Keratinocyte (primary cell): ENCODE data around the gene RBFOX2. TPM values are rescaled to one million over a fixed set of nuclear protein-coding genes. Genes with fewer than 3 reads are reported as not detected.

Experiments
- DNase-seq: peaks from one replicate; pipeline ENCODE4 v3.0.0-alpha.2; 2011; ENCODE audit warnings: low read depth, missing footprints, low spot score
- FAIRE-seq: peaks from 2 replicates; lab custom pipeline; 2011; peaks lifted over from hg19 to GRCh38; lab: Jason Lieb, UNC
- H2AFZ ChIP-seq: 2 replicates; pipeline ENCODE4 v1.6.0; 2012; ENCODE audit warnings: low read length, control low read depth, inconsistent platforms; ENCODE audit not compliant: control insufficient read depth
- H3K27ac ChIP-seq: 2 replicates; pipeline ENCODE4 v1.5.1; 2011; ENCODE audit warnings: low read length; ENCODE audit not compliant: control insufficient read depth, insufficient read depth
- H3K27me3 ChIP-seq: 3 replicates; pipeline ENCODE4 v1.6.0; 2011; ENCODE audit warnings: low read length; ENCODE audit not compliant: control insufficient read depth, insufficient read depth; ENCODE audit errors: extremely low read depth
- H3K36me3 ChIP-seq, 2 experiments: 2 replicates in 1 of 2; 3 replicates in 1 of 2; pipeline ENCODE4 v1.5.1; 2011; ENCODE audit warnings: low read length in 2 of 2, mild to moderate bottlenecking in 1 of 2; ENCODE audit not compliant: control insufficient read depth in 2 of 2, insufficient read depth in 2 of 2; ENCODE audit errors: extremely low read depth in 1 of 2
- H3K4me1 ChIP-seq: 3 replicates; pipeline ENCODE4 v1.5.1; 2011; ENCODE audit warnings: low read length; ENCODE audit not compliant: control insufficient read depth, insufficient read depth; ENCODE audit errors: extremely low read depth
- H3K4me2 ChIP-seq: 3 replicates; pipeline ENCODE4 v1.6.0; 2011; ENCODE audit warnings: low read depth, low read length; ENCODE audit not compliant: control insufficient read depth, insufficient read depth; ENCODE audit errors: extremely low read depth
- H3K4me3 ChIP-seq, 3 experiments: fragments of 200-600 bp in 1 of 3; sonication (generic) in 1 of 3; 2 replicates in 2 of 3; 3 replicates in 1 of 3; pipeline ENCODE4 v1.5.1; 2011 to 2016; ENCODE audit warnings: low read length in 3 of 3, mild to moderate bottlenecking in 3 of 3, control low read depth in 2 of 3, inconsistent platforms in 1 of 3, low read depth in 1 of 3, mixed read lengths in 1 of 3, mixed run types in 1 of 3, moderate library complexity in 1 of 3; ENCODE audit not compliant: control insufficient read depth in 2 of 3, insufficient read depth in 2 of 3; ENCODE audit errors: extremely low read depth in 1 of 3
- H3K79me2 ChIP-seq: 2 replicates; pipeline ENCODE4 v1.6.0; 2012; ENCODE audit warnings: low read length; ENCODE audit not compliant: control insufficient read depth, insufficient read depth
- H3K9ac ChIP-seq: 3 replicates; pipeline ENCODE4 v1.6.0; 2011; ENCODE audit warnings: low read length; ENCODE audit not compliant: control insufficient read depth, insufficient read depth; ENCODE audit errors: extremely low read depth
- H3K9me1 ChIP-seq: 3 replicates; pipeline ENCODE4 v1.6.0; 2011; ENCODE audit warnings: low read length; ENCODE audit not compliant: control insufficient read depth, insufficient read depth; ENCODE audit errors: extremely low read depth
- H3K9me3 ChIP-seq: 2 replicates; pipeline ENCODE4 v1.5.1; 2012; ENCODE audit warnings: low read depth, low read length; ENCODE audit not compliant: control insufficient read depth
- H4K20me1 ChIP-seq: 3 replicates; pipeline ENCODE4 v1.6.0; 2011; ENCODE audit warnings: low read length; ENCODE audit not compliant: control insufficient read depth, insufficient read depth; ENCODE audit errors: extremely low read depth
- CTCF ChIP-seq, 3 experiments: IDR thresholded peaks in 1 of 3; conservative IDR thresholded peaks in 1 of 3; optimal IDR thresholded peaks in 1 of 3; 2 replicates in 2 of 3; 3 replicates in 1 of 3; pipeline versions ENCODE3 to v1.5.1; 2011; ENCODE audit warnings: low read length in 3 of 3, mild to moderate bottlenecking in 3 of 3, moderate library complexity in 2 of 3, control low read depth in 1 of 3, inconsistent platforms in 1 of 3; ENCODE audit not compliant: insufficient read depth in 2 of 3; ENCODE audit errors: extremely low read depth in 1 of 3
- EZH2 ChIP-seq: IDR thresholded peaks from one replicate; pipeline ENCODE4 v1.6.1; 2012; ENCODE audit warnings: inconsistent platforms, mild to moderate bottlenecking, low read length, moderate library complexity
- dilution Hi-C: fragments of 300-500 bp; cut with MboI; formaldehyde crosslinking; loops from one replicate; pipeline ENCODE4 v1.7.0; 2020; ENCODE audit warnings: low sequenced_read_pairs; ENCODE audit not compliant: extremely low pct_ligation_motif_present
- polyA plus RNA-seq, 5 experiments: library from polyadenylated mRNA; depleted of rRNA in 3 of 5; stranded (reverse) in 3 of 5; stranded (forward) in 1 of 5; unstranded in 1 of 5; fragments of >200 nt; gene quantifications; 1 replicate in 1 of 5; 2 replicates in 3 of 5; 3 replicates in 1 of 5; pipeline versions ENCODE4 v1.2.1 to v1.2.3, GENCODE V29; 2011 to 2012; ENCODE audit warnings: missing spikeins in 2 of 5, low read depth in 1 of 5, low replicate concordance in 1 of 5

Gene RBFOX2
- polyA plus RNA-seq, 1 donor (not counting 4 experiments of a cell fraction or from before 2014, with no cell fraction given), result 118 TPM

- Histone ChIP-seq H3K4me1 (peaks cover 6% of the 10 kb centered on the region), H2AFZ (no peak overlapping the region), H3K9me3 (no peaks in the 10 kb centered on the region), H3K4me2 (no peak overlapping the region), H3K4me3 (no peak overlapping the region), H4K20me1 (no peaks in the 10 kb centered on the region), H3K27me3 (no peaks in the 10 kb centered on the region), H3K36me3 (no peaks in the 10 kb centered on the region), H3K9ac (no peak overlapping the region), H3K79me2 (peaks cover 27% of the 10 kb centered on the region), H3K9me1 (no peaks in the 10 kb centered on the region), H3K27ac (no peak overlapping the region)
- FAIRE-seq, result peak; percentile 71
- dilution Hi-C loops, result no loop called here
- peak; percentile 58 to 68 (median 61) for TF ChIP-seq CTCF (optimal IDR thresholded peaks at IDR 0.05 in 1 of 3, IDR thresholded peaks at IDR 0.05 in 1 of 3, conservative IDR thresholded peaks at IDR 0.05 in 1 of 3; ENCODE audit: extremely low read depth in 1 of 3, insufficient read depth in 2 of 3, low read length in 3 of 3)
- no peak for TF ChIP-seq EZH2
- no peak for DNase-seq
Observed at GRCh38 chr22:35842954-35843353, 185.7 kb downstream of the RBFOX2 start.

- H3K4me2 ChIP-seq, result no peak overlapping the region
- no peak overlapping the region for H2AFZ ChIP-seq
- TF ChIP-seq CTCF (optimal IDR thresholded peaks at IDR 0.05 in 1 of 3, IDR thresholded peaks at IDR 0.05 in 1 of 3, conservative IDR thresholded peaks at IDR 0.05 in 1 of 3; ENCODE audit: extremely low read depth in 1 of 3, insufficient read depth in 2 of 3, low read length in 3 of 3) (no peak), EZH2 (no peak)
- no peaks in the 10 kb centered on the region for H3K36me3 ChIP-seq
- H3K79me2 ChIP-seq, result peaks cover 31% of the 10 kb centered on the region
- no peaks in the 10 kb centered on the region for H3K27me3 ChIP-seq
- dilution Hi-C loops, result no loop called here
- no peak overlapping the region for H3K4me3 ChIP-seq
- H3K4me1 ChIP-seq, result peaks cover 9% of the 10 kb centered on the region
- no peak overlapping the region for H3K27ac ChIP-seq
- no peak for FAIRE-seq
- DNase-seq, result no peak
- no peaks in the 10 kb centered on the region for H4K20me1 ChIP-seq
- H3K9ac ChIP-seq, result no peak overlapping the region
- H3K9me1 ChIP-seq, result no peaks in the 10 kb centered on the region
- H3K9me3 ChIP-seq, result no peaks in the 10 kb centered on the region
Observed at GRCh38 chr22:35842519-35842913, 186.1 kb downstream of the RBFOX2 start.
